ENCODE data around the gene SUGCT.

DNA sequence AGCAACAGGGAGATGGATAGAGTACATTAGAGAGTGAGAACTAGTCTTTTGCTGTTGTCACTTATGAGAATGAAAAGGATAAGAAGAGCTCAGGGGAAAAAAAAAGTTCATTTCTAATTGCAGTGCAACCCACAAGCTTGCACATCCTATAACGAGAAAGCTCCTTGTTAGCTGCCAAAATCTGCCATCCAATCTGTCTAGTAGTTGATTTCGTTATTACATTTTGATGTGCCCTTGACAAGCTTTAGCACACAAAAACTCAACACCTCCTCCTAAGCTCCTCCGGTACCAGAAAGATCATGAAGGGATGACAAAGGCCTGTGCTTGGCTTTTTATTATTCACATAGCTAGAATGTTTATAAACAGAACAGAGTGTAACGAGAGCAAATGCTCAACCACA, 519.4 kb downstream of the SUGCT start:
- TF ChIP-seq, protein P1, sequence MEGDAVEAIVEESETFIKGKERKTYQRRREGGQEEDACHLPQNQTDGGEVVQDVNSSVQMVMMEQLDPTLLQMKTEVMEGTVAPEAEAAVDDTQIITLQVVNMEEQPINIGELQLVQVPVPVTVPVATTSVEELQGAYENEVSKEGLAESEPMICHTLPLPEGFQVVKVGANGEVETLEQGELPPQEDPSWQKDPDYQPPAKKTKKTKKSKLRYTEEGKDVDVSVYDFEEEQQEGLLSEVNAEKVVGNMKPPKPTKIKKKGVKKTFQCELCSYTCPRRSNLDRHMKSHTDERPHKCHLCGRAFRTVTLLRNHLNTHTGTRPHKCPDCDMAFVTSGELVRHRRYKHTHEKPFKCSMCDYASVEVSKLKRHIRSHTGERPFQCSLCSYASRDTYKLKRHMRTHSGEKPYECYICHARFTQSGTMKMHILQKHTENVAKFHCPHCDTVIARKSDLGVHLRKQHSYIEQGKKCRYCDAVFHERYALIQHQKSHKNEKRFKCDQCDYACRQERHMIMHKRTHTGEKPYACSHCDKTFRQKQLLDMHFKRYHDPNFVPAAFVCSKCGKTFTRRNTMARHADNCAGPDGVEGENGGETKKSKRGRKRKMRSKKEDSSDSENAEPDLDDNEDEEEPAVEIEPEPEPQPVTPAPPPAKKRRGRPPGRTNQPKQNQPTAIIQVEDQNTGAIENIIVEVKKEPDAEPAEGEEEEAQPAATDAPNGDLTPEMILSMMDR (conservative IDR thresholded peaks at IDR 0.05): no peak
- no peak for TF ChIP-seq ZFX (IDR thresholded peaks at IDR 0.05)

All from C4-2B (cell line).